Measurements from ENCODE around the gene CABP2. TPM values are rescaled to one million over a fixed set of nuclear protein-coding genes. Genes with fewer than 3 reads are reported as not detected.

Gene CABP2
- total RNA-seq, 1 experiment from 2014 or later = not detected

GRCh38 chr11:67542169-67542568 lies 18.9 kb upstream of the CABP2 start:
- DNase-seq = no peak
- Histone ChIP-seq H3K4me2 (ENCODE audit: insufficient read depth, insufficient read length, low read length) (no peak overlapping the region), H4K20me1 (ENCODE audit: control insufficient read depth, insufficient read depth, insufficient read length) (no peaks in the 10 kb centered on the region), H2BK20ac (ENCODE audit: low read depth, low read length, poor library complexity, severe bottlenecking) (no peak overlapping the region), H2BK12ac (ENCODE audit: insufficient read length, low read depth, low read length) (no peak overlapping the region), H4K5ac (ENCODE audit: insufficient read length, low read depth, low read length) (no peak overlapping the region), H3K9ac (ENCODE audit: extremely low read depth, insufficient read length, low read length) (no peak overlapping the region), H2BK120ac (ENCODE audit: low read depth, low read length, poor library complexity, severe bottlenecking) (no peak overlapping the region), H3K18ac (ENCODE audit: insufficient read length, low read depth, low read length) (no peak overlapping the region), H3K23me2 (ENCODE audit: insufficient read length, low read depth, low read length, poor library complexity, severe bottlenecking) (no peaks in the 10 kb centered on the region), H3K9me3 (ENCODE audit: control insufficient read depth, low read depth, low read length) (no peaks in the 10 kb centered on the region), H2BK15ac (ENCODE audit: low read depth, low read length) (no peak overlapping the region), H3K27me3 (ENCODE audit: insufficient read depth, low read length) (no peaks in the 10 kb centered on the region), H3K4ac (ENCODE audit: low read depth, low read length) (no peak overlapping the region), H3K56ac (ENCODE audit: insufficient read length, low read depth, low read length) (no peak overlapping the region), H3K79me1 (ENCODE audit: insufficient read depth, low read depth, low read length, poor library complexity, severe bottlenecking) (no peaks in the 10 kb centered on the region), H4K8ac (replicated peaks; ENCODE audit: insufficient read length, low read depth, low read length) (no peak overlapping the region), H2AFZ (ENCODE audit: low read length) (no peak overlapping the region), H3T11ph (ENCODE audit: low read length) (no peak overlapping the region), H2BK5ac (ENCODE audit: insufficient read length, low read length) (no peak overlapping the region), H3K23ac (ENCODE audit: insufficient read length, low read depth, low read length) (no peak overlapping the region), H3K27ac (ENCODE audit: insufficient read length, low read depth, low read length) (no peak overlapping the region), H4K91ac (ENCODE audit: insufficient read length, low read depth, low read length) (no peak overlapping the region), H3K4me1 (ENCODE audit: insufficient read depth, low read length) (no peaks in the 10 kb centered on the region), H3K14ac (ENCODE audit: insufficient read depth, low read length) (no peak overlapping the region), H3K79me2 (ENCODE audit: insufficient read depth, low read length) (no peaks in the 10 kb centered on the region), H2AK5ac (ENCODE audit: insufficient read length, low read length) (no peak overlapping the region)
- Mint-ChIP-seq H3K4me3 (no peak overlapping the region), H3K27ac (no peak overlapping the region), H3K9me3 (peaks cover 2% of the 10 kb centered on the region in 2 experiments; a peak in 3 of 5 replicates), H3K36me3 (ENCODE audit: insufficient read depth in 1 of 3, low read depth in 3 of 3) (no peaks in the 10 kb centered on the region), H3K4me1 (peaks cover 4 to 9% of the 10 kb centered on the region in 2 experiments), H3K27me3 (ENCODE audit: low read depth) (peaks cover 20% of the 10 kb centered on the region)
- no peak for TF ChIP-seq CTCF (conservative IDR thresholded peaks at IDR 0.05)
- no CpG with 5 or more reads among the region's 3 CpGs for WGBS (ENCODE audit: extremely low coverage, insufficient read length, low lambda C conversion rate)
